Loucy (cell line): ENCODE measurements around the gene SIPA1L2.

ENCODE experiments used
- H2AFZ ChIP-seq: fragments of 200-600 bp; sonication (generic); 2 replicates; pipeline ENCODE4 v1.6.0; 2016; ENCODE audit warnings: antibody characterized with exemption, mild to moderate bottlenecking, low read length, moderate library complexity
- H3F3A ChIP-seq: fragments of 200-600 bp; 2 replicates; pipeline ENCODE4 v1.6.0; 2016; ENCODE audit warnings: antibody characterized with exemption, low read depth, mild to moderate bottlenecking
- H3K27me3 ChIP-seq: fragments of 200-600 bp; sonication (generic); 2 replicates; pipeline ENCODE4 v1.6.1; 2014; ENCODE audit warnings: low read length, mild to moderate bottlenecking; ENCODE audit not compliant: insufficient read depth, poor library complexity, severe bottlenecking
- H3K36me3 ChIP-seq: fragments of 200-600 bp; sonication (generic); 2 replicates; pipeline ENCODE4 v1.6.1; 2016; ENCODE audit warnings: low read length; ENCODE audit not compliant: insufficient read depth
- H3K4me1 ChIP-seq: fragments of 200-600 bp; sonication (generic); 2 replicates; pipeline ENCODE4 v1.5.1; 2014; ENCODE audit warnings: low read length, mild to moderate bottlenecking; ENCODE audit not compliant: insufficient read depth, poor library complexity, severe bottlenecking
- H3K4me2 ChIP-seq: fragments of 200-600 bp; sonication (generic); 2 replicates; pipeline ENCODE4 v1.6.0; 2014; ENCODE audit warnings: antibody characterized with exemption, low read length, low read depth, mild to moderate bottlenecking; ENCODE audit not compliant: poor library complexity, severe bottlenecking
- H3K4me3 ChIP-seq: fragments of 200-600 bp; sonication (generic); 2 replicates; pipeline ENCODE4 v1.5.1; 2014; ENCODE audit warnings: low read length, mild to moderate bottlenecking, mixed read lengths; ENCODE audit not compliant: poor library complexity, severe bottlenecking
- H3K79me2 ChIP-seq: fragments of 200-600 bp; sonication (generic); 2 replicates; pipeline ENCODE4 v1.6.1; 2014; ENCODE audit warnings: low read length; ENCODE audit not compliant: insufficient read depth
- H3K9ac ChIP-seq: fragments of 200-600 bp; sonication (generic); 2 replicates; pipeline ENCODE4 v1.6.0; 2014; ENCODE audit warnings: mild to moderate bottlenecking, low read depth, low read length, moderate library complexity; ENCODE audit not compliant: poor library complexity, severe bottlenecking
- H3K9me2 ChIP-seq: fragments of 200-600 bp; sonication (generic); replicated peaks from 2 replicates; pipeline ENCODE4 v1.6.1; 2016; ENCODE audit warnings: low read depth, low read length, mixed read lengths
- H3K9me3 ChIP-seq: fragments of 200-600 bp; sonication (generic); 2 replicates; pipeline ENCODE4 v1.6.1; 2014; ENCODE audit warnings: mild to moderate bottlenecking, antibody characterized with exemption, low read length, low read depth; ENCODE audit not compliant: insufficient read depth
- H4K20me1 ChIP-seq: fragments of 200-600 bp; sonication (generic); 2 replicates; pipeline ENCODE4 v1.6.0; 2014; ENCODE audit warnings: antibody characterized with exemption, low read length, mild to moderate bottlenecking; ENCODE audit not compliant: insufficient read depth, poor library complexity, severe bottlenecking
- CTCF ChIP-seq: fragments of 200-600 bp; sonication (generic); conservative IDR thresholded peaks from 2 replicates; pipeline ENCODE4 v1.5.1; 2014; ENCODE audit warnings: mild to moderate bottlenecking, antibody characterized with exemption, low read length
- EZH2phosphoT487 ChIP-seq: fragments of 200-600 bp; IDR thresholded peaks from 2 replicates; pipeline ENCODE4 v1.6.1; 2018; ENCODE audit warnings: antibody characterized with exemption, mild to moderate bottlenecking, moderate library complexity, borderline replicate concordance

SIPA1L2 gene

GRCh38 chr1:232627645-232628334 is 2.1 kb downstream of the SIPA1L2 start:
- H2AFZ ChIP-seq = no peak overlapping the region

GRCh38 chr1:232627171-232627570 is 2.8 kb downstream of the SIPA1L2 start:
- Histone ChIP-seq H3K27me3 (no peaks in the 10 kb centered on the region), H2AFZ (no peak overlapping the region), H3K9me3 (no peaks in the 10 kb centered on the region), H3K4me3 (peak overlapping the region; percentile 77), H3K79me2 (peaks cover 70% of the 10 kb centered on the region), H3K9me2 (no peaks in the 10 kb centered on the region), H3K36me3 (no peaks in the 10 kb centered on the region), H3K4me1 (peaks cover 65% of the 10 kb centered on the region), H3K9ac (no peak overlapping the region), H3F3A (peaks cover 7% of the 10 kb centered on the region; the same call in 1 of the 2 replicates), H4K20me1 (peaks cover 3% of the 10 kb centered on the region), H3K4me2 (peak overlapping the region; percentile 77)
- TF ChIP-seq CTCF (no peak), EZH2phosphoT487 (no peak)

More at GRCh38 chr1:232627645-232628334, 2.1 kb downstream of the SIPA1L2 start:
- H3K79me2 ChIP-seq = peaks cover 64% of the 10 kb centered on the region
- H3K36me3 ChIP-seq = no peaks in the 10 kb centered on the region
- TF ChIP-seq CTCF = peak; percentile 74
- TF ChIP-seq EZH2phosphoT487 = no peak
- peak overlapping the region; percentile 77 for H3K4me3 ChIP-seq
- peak overlapping the region; percentile 47 for H3K9ac ChIP-seq
- H4K20me1 ChIP-seq = peaks cover 3% of the 10 kb centered on the region
- no peaks in the 10 kb centered on the region for H3K9me2 ChIP-seq
- H3K27me3 ChIP-seq = no peaks in the 10 kb centered on the region
- no peaks in the 10 kb centered on the region for H3K9me3 ChIP-seq
- H3F3A ChIP-seq = peaks cover 7% of the 10 kb centered on the region; the same call in 1 of the 2 replicates
- peaks cover 59% of the 10 kb centered on the region for H3K4me1 ChIP-seq
- H3K4me2 ChIP-seq = peak overlapping the region; percentile 77

- Histone ChIP-seq H3K79me2 (peaks cover 77% of the 10 kb centered on the region), H3K9ac (no peak overlapping the region), H3F3A (peaks cover 7% of the 10 kb centered on the region; the same call in 1 of the 2 replicates), H4K20me1 (peaks cover 3% of the 10 kb centered on the region), H3K4me3 (peak overlapping the region; percentile 77), H3K9me3 (no peaks in the 10 kb centered on the region), H3K36me3 (no peaks in the 10 kb centered on the region), H3K9me2 (no peaks in the 10 kb centered on the region), H3K27me3 (no peaks in the 10 kb centered on the region), H3K4me1 (peaks cover 65% of the 10 kb centered on the region), H2AFZ (no peak overlapping the region), H3K4me2 (peak overlapping the region; percentile 77)
- TF ChIP-seq CTCF = no peak
- no peak for TF ChIP-seq EZH2phosphoT487
Observed at GRCh38 chr1:232626452-232626851, 3.5 kb downstream of the SIPA1L2 start.
